Vagina (tissue), 2 donors: ENCODE measurements around the gene C1QTNF5. TPM values are rescaled to one million over a fixed set of nuclear protein-coding genes. Genes with fewer than 3 reads are reported as not detected.

Experiments
- DNase-seq, 2 donors: peaks; one replicate each; pipeline ENCODE4 v3.0.0-alpha.2; 2017; ENCODE audit errors: extremely low spot score in 2 of 2
- H3K27ac ChIP-seq: fragments of 200-600 bp; sonication (generic); one replicate; pipeline ENCODE4 v1.5.1; 2019
- H3K27me3 ChIP-seq: fragments of 200-600 bp; sonication (generic); one replicate; pipeline ENCODE4 v1.5.1; 2019
- H3K36me3 ChIP-seq, 2 donors: fragments of 200-600 bp; sonication (generic); one replicate each; pipeline ENCODE4 v1.5.1; 2017 to 2019
- H3K4me1 ChIP-seq: fragments of 200-600 bp; sonication (generic); one replicate; pipeline ENCODE4 v1.5.1; 2019
- H3K4me3 ChIP-seq, 2 donors: fragments of 200-600 bp; sonication (generic); 1 replicate in 1 of 2; 2 replicates in 1 of 2; pipeline ENCODE4 v1.5.1; 2016 to 2019
- H3K9me3 ChIP-seq: fragments of 200-600 bp; sonication (generic); one replicate; pipeline ENCODE4 v1.5.1; 2019
- CTCF ChIP-seq, 3 experiments: fragments of 450-650 bp in 2 of 3; fragments of 200-600 bp in 1 of 3; sonication (generic) in 1 of 3; IDR thresholded peaks; one replicate each; pipeline ENCODE4 v1.5.1; 2017 to 2019; ENCODE audit warnings: antibody characterized with exemption in 3 of 3, mild to moderate bottlenecking in 2 of 3, moderate library complexity in 2 of 3
- POLR2A ChIP-seq, 2 donors: fragments of 450-650 bp; IDR thresholded peaks; one replicate each; pipeline ENCODE4 v1.6.1; 2017; ENCODE audit warnings: antibody characterized with exemption in 2 of 2, mild to moderate bottlenecking in 2 of 2, moderate library complexity in 2 of 2
- POLR2AphosphoS5 ChIP-seq, 2 donors: sonication (generic); formaldehyde crosslinking; IDR thresholded peaks; one replicate each; pipeline ENCODE4 v1.9.0; 2017; ENCODE audit warnings: antibody characterized with exemption in 2 of 2, mild to moderate bottlenecking in 2 of 2, low read depth in 1 of 2; ENCODE audit not compliant: insufficient read depth in 1 of 2
- intact Hi-C: fragments of 100-400 bp; cut with DNase I; formaldehyde crosslinking; loops from one replicate; pipeline ENCODE4 v1.15.1; 2023
- total RNA-seq: library from RNA; depleted of rRNA; stranded (reverse); fragments of >200 nt; gene quantifications from one replicate; pipeline ENCODE4 v1.2.3, GENCODE V29; 2016

Gene C1QTNF5
- total RNA-seq, 1 donor from 2014 or later = 32.2 TPM

DNA sequence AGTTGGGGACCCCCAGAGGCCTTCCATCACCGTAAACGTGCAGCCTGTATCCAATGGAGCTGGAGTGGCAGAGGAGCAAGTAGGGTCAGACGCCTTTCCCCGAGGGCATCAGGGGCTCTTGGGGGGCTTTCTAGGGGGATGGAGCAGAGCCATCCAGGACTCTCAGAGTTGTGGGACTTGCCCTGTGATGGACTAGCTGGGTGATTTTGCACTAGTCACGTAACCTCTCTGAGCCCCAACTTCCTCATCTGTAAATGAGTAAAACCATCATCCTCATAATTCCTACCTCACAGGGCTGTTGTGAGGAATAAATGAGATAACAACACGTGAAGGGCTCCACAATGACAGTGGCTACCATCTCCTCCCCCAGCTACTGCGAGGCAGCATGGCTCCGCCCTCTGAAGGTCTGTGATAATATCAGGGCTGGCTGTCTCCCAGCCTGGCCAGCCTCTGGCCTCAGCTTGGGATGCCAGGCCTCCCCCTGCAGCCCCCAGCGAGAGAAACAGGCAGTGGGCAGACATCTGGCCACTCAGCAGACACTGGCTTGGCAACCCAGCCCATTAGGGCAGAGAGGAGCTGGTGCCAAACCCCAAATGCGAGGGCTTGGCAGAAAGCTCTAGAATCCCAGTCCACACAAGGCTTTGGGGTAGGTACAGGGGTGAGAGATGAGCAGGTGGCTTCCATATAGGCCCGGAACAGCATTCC, 34.1 kb upstream of the C1QTNF5 start:
- DNase-seq = peak in 1 of 2 donors; percentile 83
- Histone ChIP-seq H3K36me3 (no peaks in the 10 kb centered on the region), H3K27ac (peak overlapping the region; percentile 78), H3K9me3 (no peaks in the 10 kb centered on the region), H3K27me3 (no peaks in the 10 kb centered on the region), H3K4me1 (peaks cover 55% of the 10 kb centered on the region), H3K4me3 (no peak overlapping the region)
- TF ChIP-seq CTCF (IDR thresholded peaks at IDR 0.05) (no peak), POLR2AphosphoS5 (IDR thresholded peaks at IDR 0.05; ENCODE audit: insufficient read depth in 1 of 2, low read depth in 1 of 2) (no peak), POLR2A (IDR thresholded peaks at IDR 0.05) (no peak)
- intact Hi-C loops = no loop called here

GRCh38 chr11:119373921-119374631, 33.4 kb upstream of the C1QTNF5 start:
- intact Hi-C loops = no loop called here
- peaks cover 62% of the 10 kb centered on the region for H3K4me1 ChIP-seq
- no peaks in the 10 kb centered on the region for H3K9me3 ChIP-seq
- no peaks in the 10 kb centered on the region for H3K27me3 ChIP-seq
- H3K4me3 ChIP-seq = no peak overlapping the region
- peak overlapping the region; percentile 78 for H3K27ac ChIP-seq
- peak in 1 of 2 donors; percentile 86 for DNase-seq
- no peaks in the 10 kb centered on the region for H3K36me3 ChIP-seq
- TF ChIP-seq CTCF (IDR thresholded peaks at IDR 0.05) (peak; percentile 32 to 61 (median 35)), POLR2AphosphoS5 (IDR thresholded peaks at IDR 0.05; ENCODE audit: insufficient read depth in 1 of 2, low read depth in 1 of 2) (no peak)

DNA sequence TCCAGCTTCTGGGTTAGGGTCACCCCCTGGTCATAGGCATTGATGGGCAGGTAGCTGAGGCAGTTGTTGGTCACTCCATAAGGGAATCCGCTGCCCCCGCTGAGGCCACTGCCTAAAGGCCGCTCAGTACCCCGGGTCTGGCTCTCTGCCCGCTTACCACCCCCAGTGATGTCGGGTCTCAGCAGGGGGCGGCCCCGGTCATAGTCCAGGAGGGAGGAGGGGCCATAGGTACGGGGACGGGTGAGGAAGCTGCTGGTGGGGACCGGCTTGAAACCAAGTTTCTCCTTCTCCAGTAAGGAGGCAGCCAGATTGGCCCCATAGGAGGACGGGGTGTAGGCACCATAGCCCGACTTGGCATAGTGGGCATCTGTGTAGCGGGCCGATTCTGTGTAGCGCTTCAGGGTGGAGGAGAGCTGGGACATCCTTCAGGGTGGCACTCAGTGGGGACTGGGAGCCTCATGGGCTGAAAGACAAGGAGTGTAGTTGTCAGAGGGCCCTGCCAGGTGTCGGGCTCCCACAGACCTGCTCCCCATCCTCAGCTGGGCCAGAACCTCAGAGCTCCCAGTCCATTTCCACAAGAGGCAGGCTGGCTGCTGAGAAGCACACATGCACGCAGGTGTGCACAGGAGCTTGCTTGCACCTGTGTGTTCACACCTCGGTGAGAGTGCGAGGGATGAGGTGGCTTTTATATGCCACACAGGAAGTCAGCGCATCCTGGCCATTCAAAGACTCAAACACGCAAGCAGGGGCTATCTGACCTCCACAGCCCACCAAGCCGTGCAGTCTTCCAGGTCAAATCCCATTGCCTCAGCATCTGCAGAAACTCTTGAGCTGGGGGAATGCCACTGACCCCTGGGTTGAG, 32.6 kb upstream of the C1QTNF5 start:
- no peak for DNase-seq
- no peaks in the 10 kb centered on the region for H3K27me3 ChIP-seq
- H3K4me3 ChIP-seq = no peak overlapping the region
- TF ChIP-seq POLR2AphosphoS5 (IDR thresholded peaks at IDR 0.05; ENCODE audit: insufficient read depth in 1 of 2, low read depth in 1 of 2) (no peak), POLR2A (IDR thresholded peaks at IDR 0.05) (no peak)
- H3K9me3 ChIP-seq = no peaks in the 10 kb centered on the region
- H3K36me3 ChIP-seq = no peaks in the 10 kb centered on the region
- intact Hi-C loops = no loop called here
- peaks cover 70% of the 10 kb centered on the region for H3K4me1 ChIP-seq
- H3K27ac ChIP-seq = no peak overlapping the region

DNA sequence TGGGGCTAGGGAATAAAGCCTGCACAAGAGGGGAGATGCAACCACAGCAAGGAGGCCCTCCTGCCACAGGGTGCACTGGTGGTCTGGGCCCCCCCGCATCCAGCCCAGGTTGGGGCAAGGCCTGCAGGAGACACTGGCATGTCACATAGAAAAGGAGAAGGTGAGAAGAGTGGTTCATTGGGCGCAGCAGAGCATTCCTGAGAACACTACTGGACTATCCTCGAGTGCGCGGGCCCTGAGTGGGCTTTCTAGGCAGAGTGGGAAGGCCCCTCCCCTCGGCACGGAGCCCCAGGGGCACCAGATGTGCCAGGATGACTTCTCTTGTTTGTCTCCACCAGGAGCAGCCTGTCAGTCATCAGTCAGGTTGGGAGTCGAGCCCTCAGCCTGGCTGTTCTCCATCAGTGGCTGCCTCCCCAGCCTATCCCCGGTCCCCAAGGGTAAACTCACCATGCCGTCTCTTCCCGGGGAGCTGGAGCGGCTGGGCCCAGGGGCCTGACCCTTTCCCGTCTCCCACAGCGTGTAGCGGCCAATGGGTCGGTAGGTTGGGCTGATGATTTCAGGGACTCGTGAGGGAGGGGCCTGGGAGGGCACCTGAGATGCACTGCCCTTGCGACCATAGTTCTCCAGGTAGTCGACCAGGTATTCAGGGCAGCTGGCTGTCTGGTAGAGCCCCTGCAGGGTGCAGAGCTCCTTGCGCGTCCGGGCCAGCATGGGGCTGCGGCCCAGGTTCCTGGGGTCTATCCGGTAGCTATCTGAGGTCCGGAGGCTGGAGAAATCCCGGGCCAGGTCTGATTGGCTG, 31.8 kb upstream of the C1QTNF5 start:
- no peak for DNase-seq
- H3K27me3 ChIP-seq = no peaks in the 10 kb centered on the region
- H3K27ac ChIP-seq = no peak overlapping the region
- TF ChIP-seq POLR2AphosphoS5 (IDR thresholded peaks at IDR 0.05; ENCODE audit: insufficient read depth in 1 of 2, low read depth in 1 of 2) (no peak), CTCF (IDR thresholded peaks at IDR 0.05) (no peak), POLR2A (IDR thresholded peaks at IDR 0.05) (no peak)
- H3K36me3 ChIP-seq = no peaks in the 10 kb centered on the region
- intact Hi-C loops = no loop called here
- H3K4me3 ChIP-seq = no peak overlapping the region
- peaks cover 78% of the 10 kb centered on the region for H3K4me1 ChIP-seq
- no peaks in the 10 kb centered on the region for H3K9me3 ChIP-seq

GRCh38 chr11:119371778-119372182, 31.1 kb upstream of the C1QTNF5 start:
- no peak for DNase-seq
- Histone ChIP-seq H3K36me3 (no peaks in the 10 kb centered on the region), H3K27ac (peak overlapping the region; percentile 42), H3K9me3 (no peaks in the 10 kb centered on the region), H3K4me3 (no peak overlapping the region), H3K27me3 (no peaks in the 10 kb centered on the region), H3K4me1 (peaks cover 84% of the 10 kb centered on the region)
- intact Hi-C loops = no loop called here
- TF ChIP-seq CTCF (IDR thresholded peaks at IDR 0.05) (no peak), POLR2AphosphoS5 (IDR thresholded peaks at IDR 0.05; ENCODE audit: insufficient read depth in 1 of 2, low read depth in 1 of 2) (peak in 1 of 2 donors; percentile 21)
